Activated CD8-positive, alpha-beta T cell treated with anti-CD3 and anti-CD28 coated beads for 36 hours (primary cell): ENCODE measurements around the gene CBFA2T3. TPM values are rescaled to one million over a fixed set of nuclear protein-coding genes. Genes with fewer than 3 reads are reported as not detected.

ENCODE experiments used
- ATAC-seq: fragments of 200-7000 bp; cut with Tn5 transposase; one replicate; pipeline ENCODE4 v1.10.0; 2021; ENCODE audit warnings: mild to moderate bottlenecking, moderate library complexity
- CTCF ChIA-PET: fragments of 350-600 bp; sonication (Branson Sonifier 250); formaldehyde crosslinking; loops from one replicate; lab custom pipeline; 2021; ENCODE audit warnings: antibody characterized with exemption; lab: Charles Lee
- POLR2A ChIA-PET: fragments of 350-600 bp; sonication (Branson Sonifier 250); formaldehyde crosslinking; loops from one replicate; lab custom pipeline; 2021; ENCODE audit warnings: antibody characterized with exemption; lab: Charles Lee
- DNase-seq: peaks from one replicate; pipeline ENCODE4 v3.0.0-alpha.2; 2020
- H3K27ac Mint-ChIP-seq: one replicate; pipeline ENCODE4 v1.8.0; 2021; ENCODE audit warnings: mild to moderate bottlenecking, mixed read lengths
- H3K27me3 Mint-ChIP-seq: one replicate; pipeline ENCODE4 v1.8.0; 2021; ENCODE audit warnings: mixed read lengths
- H3K36me3 Mint-ChIP-seq: one replicate; pipeline ENCODE4 v1.8.0; 2021; ENCODE audit warnings: low read depth, mixed read lengths
- H3K4me1 Mint-ChIP-seq: one replicate; pipeline ENCODE4 v1.8.0; 2021; ENCODE audit warnings: low read depth, mixed read lengths
- H3K4me3 Mint-ChIP-seq: one replicate; pipeline ENCODE4 v1.8.0; 2021; ENCODE audit warnings: mild to moderate bottlenecking, moderate library complexity, mixed read lengths
- H3K9me3 Mint-ChIP-seq: one replicate; pipeline ENCODE4 v1.8.0; 2021; ENCODE audit warnings: mixed read lengths
- CTCF ChIP-seq: fragments of 200-600 bp; IDR thresholded peaks from one replicate; pipeline ENCODE4 v1.8.0; 2022; ENCODE audit warnings: antibody characterized with exemption, mild to moderate bottlenecking
- intact Hi-C: fragments of 100-400 bp; cut with micrococcal nuclease; formaldehyde crosslinking; loops from one replicate; pipeline ENCODE4 v1.10.0; 2022
- total RNA-seq, 2 experiments: library from RNA; stranded (reverse); gene quantifications; one replicate each; pipeline ENCODE4 v1.2.3, GENCODE V29; 2021

The CBFA2T3 gene
- total RNA-seq, 2 experiments from 2014 or later, result 0.14 to 0.34 TPM

- intact Hi-C loops, result no loop called here
- DNase-seq, result no peak
- Mint-ChIP-seq H3K27me3 (peaks cover 10% of the 10 kb centered on the region), H3K36me3 (no peaks in the 10 kb centered on the region), H3K27ac (no peak overlapping the region), H3K9me3 (no peaks in the 10 kb centered on the region), H3K4me3 (no peak overlapping the region), H3K4me1 (peaks cover 4% of the 10 kb centered on the region)
- ChIA-PET POLR2A (no interaction called here), CTCF (no interaction called here)
- TF ChIP-seq CTCF, result no peak
- ATAC-seq, result no peak
These were observed 104.2 kb downstream of the CBFA2T3 start for GRCh38 chr16:88872650-88873331.

DNA sequence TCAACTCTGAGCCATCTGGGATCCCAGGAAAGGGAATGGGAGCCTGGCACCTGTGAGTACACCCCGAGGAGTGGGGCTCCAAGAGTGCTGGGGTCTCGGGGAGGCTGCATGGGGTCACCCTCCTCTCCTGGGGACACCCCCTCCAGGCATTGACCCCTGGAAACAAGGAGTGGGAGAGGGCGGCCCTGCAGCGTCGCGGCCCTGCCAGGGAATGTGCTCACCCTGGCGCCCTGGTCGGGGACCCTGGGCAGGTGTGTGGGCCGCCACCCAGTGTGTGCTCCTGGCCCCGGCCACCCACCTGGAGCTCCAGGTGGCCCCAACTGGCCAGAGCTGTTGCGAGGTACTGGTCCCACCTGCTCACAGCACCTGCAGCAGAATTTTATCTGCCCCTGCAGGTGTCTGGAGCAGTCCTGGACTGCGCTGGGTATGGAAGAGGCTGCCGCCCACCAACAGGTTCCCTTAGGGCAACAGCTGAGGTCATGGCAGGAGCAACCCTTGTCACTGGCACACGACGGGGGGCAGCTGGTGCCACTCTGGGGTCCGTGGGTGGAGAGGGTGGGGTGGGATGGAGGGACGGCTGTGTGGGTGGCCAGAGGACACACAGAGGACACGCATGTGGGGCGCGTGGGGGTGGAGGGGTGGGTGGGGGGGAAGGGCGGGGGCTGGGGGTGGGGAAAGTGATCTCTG lies 105.1 kb downstream of the CBFA2T3 start:
- no peak for TF ChIP-seq CTCF
- CTCF ChIA-PET, result no interaction called here
- H3K4me1 Mint-ChIP-seq, result peaks cover 4% of the 10 kb centered on the region
- POLR2A ChIA-PET, result no interaction called here
- H3K27me3 Mint-ChIP-seq, result peaks cover 10% of the 10 kb centered on the region
- H3K27ac Mint-ChIP-seq, result no peak overlapping the region
- no peak overlapping the region for H3K4me3 Mint-ChIP-seq
- intact Hi-C loops, result no loop called here
- no peak for ATAC-seq
- no peaks in the 10 kb centered on the region for H3K9me3 Mint-ChIP-seq
- DNase-seq, result no peak
- H3K36me3 Mint-ChIP-seq, result no peaks in the 10 kb centered on the region

DNA sequence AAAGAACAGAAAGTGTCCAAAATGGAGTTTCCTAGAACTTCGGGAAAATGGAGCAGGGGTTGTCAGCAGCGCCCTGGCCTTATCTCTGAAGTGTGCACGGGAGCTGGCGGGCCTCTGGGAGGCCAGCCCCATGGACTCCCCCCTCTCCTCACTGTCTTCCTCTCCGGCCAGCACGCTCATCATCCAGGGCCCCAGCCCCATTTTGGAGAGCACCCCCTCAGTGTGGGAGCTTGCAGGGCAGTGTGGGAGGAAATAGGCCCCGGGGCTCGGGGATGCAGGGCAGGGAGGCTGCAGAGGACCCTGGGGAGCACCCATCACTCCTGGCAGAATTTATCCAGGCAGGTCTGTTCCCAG lies 105.7 kb downstream of the CBFA2T3 start:
- H3K4me3 Mint-ChIP-seq, result no peak overlapping the region
- H3K4me1 Mint-ChIP-seq, result peaks cover 4% of the 10 kb centered on the region
- H3K9me3 Mint-ChIP-seq, result no peaks in the 10 kb centered on the region
- ChIA-PET POLR2A (no interaction called here), CTCF (no interaction called here)
- H3K27me3 Mint-ChIP-seq, result peaks cover 10% of the 10 kb centered on the region
- H3K36me3 Mint-ChIP-seq, result no peaks in the 10 kb centered on the region
- H3K27ac Mint-ChIP-seq, result no peak overlapping the region
- DNase-seq, result no peak
- TF ChIP-seq CTCF, result no peak
- no peak for ATAC-seq
- intact Hi-C loops, result no loop called here

GRCh38 chr16:88870608-88871348 lies 106.2 kb downstream of the CBFA2T3 start:
- Mint-ChIP-seq H3K27me3 (peaks cover 10% of the 10 kb centered on the region), H3K27ac (no peak overlapping the region), H3K36me3 (no peaks in the 10 kb centered on the region), H3K4me1 (peaks cover 4% of the 10 kb centered on the region), H3K4me3 (no peak overlapping the region), H3K9me3 (no peaks in the 10 kb centered on the region)
- ChIA-PET CTCF (no interaction called here), POLR2A (no interaction called here)
- ATAC-seq (peak; percentile 49), DNase-seq (no peak)
- intact Hi-C loops, result no loop called here
- TF ChIP-seq CTCF, result no peak

DNA sequence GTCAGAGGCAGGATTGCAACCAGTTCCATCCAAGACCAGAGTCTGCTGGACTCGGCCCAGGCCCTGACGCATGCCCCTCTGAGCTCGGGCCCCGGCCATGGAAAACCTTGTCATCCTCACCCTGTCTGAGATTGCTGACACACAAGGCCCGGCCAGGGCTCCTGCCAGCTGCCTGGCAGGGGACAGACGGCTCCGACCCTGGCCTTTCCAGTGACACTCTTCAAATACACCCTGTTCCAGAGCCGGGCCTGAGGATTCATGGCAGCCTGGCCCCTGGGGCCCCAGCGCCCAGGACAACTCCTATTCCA lies 107.4 kb downstream of the CBFA2T3 start:
- Mint-ChIP-seq H3K4me3 (no peak overlapping the region), H3K27me3 (peaks cover 10% of the 10 kb centered on the region), H3K9me3 (no peaks in the 10 kb centered on the region), H3K4me1 (peaks cover 4% of the 10 kb centered on the region), H3K27ac (no peak overlapping the region), H3K36me3 (no peaks in the 10 kb centered on the region)
- no peak for TF ChIP-seq CTCF
- ATAC-seq (no peak), DNase-seq (no peak)
- CTCF ChIA-PET, result no interaction called here
- intact Hi-C loops, result no loop called here
- POLR2A ChIA-PET, result no interaction called here
